ENCODE results near the gene SCAF11. TPM values are rescaled to one million over a fixed set of nuclear protein-coding genes. Genes with fewer than 3 reads are reported as not detected.
A peak's percentile ranks its signal among the peaks of the same experiment; 100 is the strongest.

The SCAF11 gene
- total RNA-seq, 1 donor from 2014 or later, result 38.7 TPM

- FAIRE-seq (no peak), DNase-seq (ENCODE audit: low read depth) (peak; percentile 33)
These were observed 480 bp downstream of the SCAF11 start for GRCh38 chr12:45989721-45990467.

GRCh38 chr12:45989287-45989686 lies 1.1 kb downstream of the SCAF11 start:
- H3K27me3 ChIP-seq (ENCODE audit: control insufficient read depth, insufficient read depth, low read length), result no peaks in the 10 kb centered on the region
- peak; percentile 14 for DNase-seq (ENCODE audit: low read depth)
- H3K4me3 ChIP-seq (ENCODE audit: low read depth, low read length), result peak overlapping the region; percentile 99
- peaks cover 3% of the 10 kb centered on the region for H3K36me3 ChIP-seq (ENCODE audit: control insufficient read depth, insufficient read depth, low read length)
- no peak for FAIRE-seq
- no peak for TF ChIP-seq CTCF (IDR thresholded peaks at IDR 0.05; ENCODE audit: insufficient read depth, low read length, severe bottlenecking)

More at GRCh38 chr12:45989721-45990467, 480 bp downstream of the SCAF11 start:
- H3K27me3 ChIP-seq (ENCODE audit: control insufficient read depth, insufficient read depth, low read length), result no peaks in the 10 kb centered on the region
- peak overlapping the region; percentile 99 for H3K4me3 ChIP-seq (ENCODE audit: low read depth, low read length)
- H3K36me3 ChIP-seq (ENCODE audit: control insufficient read depth, insufficient read depth, low read length), result peaks cover 3% of the 10 kb centered on the region
- no peak for TF ChIP-seq CTCF (IDR thresholded peaks at IDR 0.05; ENCODE audit: insufficient read depth, low read length, severe bottlenecking)

GRCh38 chr12:45988264-45988663 lies 2.1 kb downstream of the SCAF11 start:
- DNase-seq (ENCODE audit: low read depth), result peak; percentile 69
- Histone ChIP-seq H3K4me3 (ENCODE audit: low read depth, low read length) (no peak overlapping the region), H3K27me3 (ENCODE audit: control insufficient read depth, insufficient read depth, low read length) (no peaks in the 10 kb centered on the region), H3K36me3 (ENCODE audit: control insufficient read depth, insufficient read depth, low read length) (peaks cover 3% of the 10 kb centered on the region)
- TF ChIP-seq CTCF (IDR thresholded peaks at IDR 0.05; ENCODE audit: insufficient read depth, low read length, severe bottlenecking), result no peak
- no peak for FAIRE-seq

GRCh38 chr12:45987340-45987727 lies 3.0 kb downstream of the SCAF11 start:
- Histone ChIP-seq H3K36me3 (ENCODE audit: control insufficient read depth, insufficient read depth, low read length) (peaks cover 3% of the 10 kb centered on the region), H3K4me3 (ENCODE audit: low read depth, low read length) (no peak overlapping the region), H3K27me3 (ENCODE audit: control insufficient read depth, insufficient read depth, low read length) (no peaks in the 10 kb centered on the region)
- FAIRE-seq (no peak), DNase-seq (ENCODE audit: low read depth) (peak; percentile 18)
- TF ChIP-seq CTCF (IDR thresholded peaks at IDR 0.05; ENCODE audit: insufficient read depth, low read length, severe bottlenecking), result no peak

- DNase-seq (ENCODE audit: low read depth) (no peak), FAIRE-seq (no peak)
- Histone ChIP-seq H3K27me3 (ENCODE audit: control insufficient read depth, insufficient read depth, low read length) (no peaks in the 10 kb centered on the region), H3K36me3 (ENCODE audit: control insufficient read depth, insufficient read depth, low read length) (peaks cover 3% of the 10 kb centered on the region), H3K4me3 (ENCODE audit: low read depth, low read length) (no peak overlapping the region)
- TF ChIP-seq CTCF (IDR thresholded peaks at IDR 0.05; ENCODE audit: insufficient read depth, low read length, severe bottlenecking), result no peak
These were observed 3.6 kb downstream of the SCAF11 start for GRCh38 chr12:45986641-45987339.

All from bronchial epithelial cell (primary cell).